Smooth muscle cell of the brain vasculature (primary cell): ENCODE results near the gene NAA25.
"Not testable (repeated sequence)": the region's sequence is repeated elsewhere in the genome, so short reads cannot be mapped to it uniquely, and the experiment has no call there.

Experiments used
- DNase-seq: peaks from one replicate; pipeline ENCODE4 v3.0.0-alpha.2; 2012; ENCODE audit warnings: low read depth, low spot score

Gene NAA25

DNA sequence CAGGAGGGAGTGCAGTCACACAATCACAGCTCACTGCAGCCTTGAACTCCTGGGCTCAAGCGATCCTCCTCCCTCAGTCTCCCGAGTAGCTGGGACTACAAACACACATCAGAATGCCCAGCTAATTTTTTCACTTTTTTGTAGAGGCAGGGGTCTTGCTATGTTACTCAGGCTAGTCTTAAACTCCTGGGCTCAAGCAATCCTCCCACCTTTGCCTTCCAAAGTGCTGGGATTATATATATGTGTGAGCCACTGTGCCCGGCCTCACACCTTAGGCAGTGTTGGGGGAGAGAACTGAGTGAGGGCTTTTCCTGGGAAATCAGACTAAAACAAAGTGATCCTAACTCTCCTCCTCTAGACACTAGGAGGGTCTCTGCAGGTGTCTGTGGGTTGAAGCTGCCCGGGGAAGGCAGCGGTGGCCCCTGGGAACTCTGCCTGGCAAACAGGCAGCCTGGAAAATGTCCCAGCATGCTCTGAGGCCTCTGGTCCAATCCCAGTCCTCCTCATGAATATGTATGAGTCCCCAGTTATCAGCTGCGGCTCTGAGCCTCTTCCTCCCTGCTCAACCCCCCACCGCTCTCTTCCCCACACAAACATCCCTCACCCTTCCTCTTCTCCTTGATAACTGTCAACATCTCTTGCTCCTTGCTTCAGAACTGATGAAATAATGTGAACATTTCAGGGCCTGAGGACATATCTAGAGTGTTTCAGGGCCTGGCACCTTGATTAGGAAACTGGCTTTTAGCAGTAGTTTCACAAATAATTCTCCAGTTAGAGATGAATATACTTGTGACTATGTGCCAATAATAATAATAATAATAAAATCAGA, 7.9 kb upstream of the NAA25 start:
- no peak for DNase-seq

DNA sequence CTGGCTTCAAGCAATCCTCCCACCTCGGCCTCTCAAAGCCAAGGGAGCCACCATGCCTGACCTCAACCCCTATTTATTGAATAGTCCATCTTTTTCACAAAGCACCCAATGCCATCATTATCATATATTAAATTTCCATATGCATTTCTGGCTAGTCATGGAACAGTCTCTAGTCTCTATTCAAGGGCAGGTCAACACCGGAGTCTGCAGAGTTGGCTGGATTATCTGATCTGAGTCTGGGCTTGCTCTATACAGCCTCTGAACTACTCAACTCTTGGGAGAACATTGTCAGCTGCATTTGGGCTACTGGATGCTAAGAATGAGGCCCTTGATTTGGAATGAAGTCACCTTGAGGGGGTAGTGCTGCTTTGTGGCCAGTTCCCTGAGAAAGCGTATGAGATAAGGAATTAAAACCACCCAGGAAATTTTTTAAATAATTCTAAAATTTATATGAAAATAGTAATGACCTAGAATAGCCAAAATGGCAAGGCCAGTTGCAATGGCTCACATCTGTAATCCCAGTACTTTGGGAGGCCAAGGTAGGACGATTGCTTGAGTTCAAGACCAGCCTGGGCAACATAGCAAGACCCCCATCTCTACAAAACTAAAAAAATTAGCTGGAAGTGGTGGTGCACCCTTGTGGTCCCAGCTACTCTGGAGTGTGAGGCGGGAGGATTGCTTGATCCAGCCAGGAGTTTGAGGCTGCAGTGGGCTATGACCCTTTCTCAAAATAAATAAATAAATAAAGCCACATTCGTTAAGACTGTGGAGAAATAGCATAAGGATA, 6.9 kb upstream of the NAA25 start:
- no peak for DNase-seq

DNA sequence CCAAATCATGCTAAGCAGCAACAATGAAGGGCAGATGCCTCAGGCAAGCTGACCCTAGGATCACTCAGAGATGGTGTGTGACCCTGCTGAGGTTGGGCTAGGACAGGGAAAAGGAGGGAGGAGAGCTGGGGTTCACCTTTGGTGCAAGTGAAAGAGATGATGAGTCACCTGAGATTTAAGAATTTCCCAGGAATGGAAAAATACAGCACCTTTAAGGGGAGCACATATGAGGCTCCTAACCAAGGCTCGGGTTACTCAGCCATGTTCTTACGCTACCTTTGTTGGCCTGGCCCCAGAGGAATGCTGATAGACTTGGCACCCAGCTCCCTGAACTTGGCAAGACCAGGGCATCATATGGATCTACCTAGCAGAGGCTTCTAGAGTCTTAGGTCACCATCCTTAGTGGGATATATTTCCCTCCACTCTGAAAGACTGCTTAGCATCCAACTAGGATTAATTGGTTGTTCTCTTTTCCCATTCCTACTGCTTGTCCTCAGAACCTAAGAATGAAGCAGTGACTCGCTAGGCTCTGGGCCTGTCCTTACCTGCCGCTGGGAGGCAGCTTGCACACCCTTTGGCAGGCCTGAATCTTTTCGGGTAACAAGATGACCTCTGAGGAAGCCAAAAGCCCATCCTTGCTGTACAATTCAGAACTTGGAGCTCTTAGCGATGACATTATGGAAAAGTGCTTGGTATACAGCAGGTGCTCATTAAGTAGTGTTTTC, 4.0 kb upstream of the NAA25 start:
- DNase-seq, result no peak

DNA sequence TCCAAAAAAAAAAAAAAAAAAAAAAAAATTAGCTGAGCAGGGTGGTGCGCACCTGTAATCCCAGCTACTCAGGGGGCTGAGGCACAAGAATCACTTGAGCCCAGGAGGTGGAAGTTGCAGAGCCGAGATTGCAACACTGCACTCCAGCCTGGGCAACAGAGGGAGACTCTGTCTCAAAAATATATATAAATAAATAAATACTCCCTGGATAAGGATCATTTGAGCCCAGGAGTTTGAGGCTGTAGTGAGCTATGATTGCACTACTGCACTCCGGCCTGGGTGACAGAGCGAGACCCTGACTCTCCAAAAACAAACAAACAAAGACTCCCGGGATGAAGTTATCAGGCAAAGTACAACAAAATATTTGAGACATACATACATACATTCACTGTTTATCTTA, 3.3 kb upstream of the NAA25 start:
- DNase-seq, result no peak

DNA sequence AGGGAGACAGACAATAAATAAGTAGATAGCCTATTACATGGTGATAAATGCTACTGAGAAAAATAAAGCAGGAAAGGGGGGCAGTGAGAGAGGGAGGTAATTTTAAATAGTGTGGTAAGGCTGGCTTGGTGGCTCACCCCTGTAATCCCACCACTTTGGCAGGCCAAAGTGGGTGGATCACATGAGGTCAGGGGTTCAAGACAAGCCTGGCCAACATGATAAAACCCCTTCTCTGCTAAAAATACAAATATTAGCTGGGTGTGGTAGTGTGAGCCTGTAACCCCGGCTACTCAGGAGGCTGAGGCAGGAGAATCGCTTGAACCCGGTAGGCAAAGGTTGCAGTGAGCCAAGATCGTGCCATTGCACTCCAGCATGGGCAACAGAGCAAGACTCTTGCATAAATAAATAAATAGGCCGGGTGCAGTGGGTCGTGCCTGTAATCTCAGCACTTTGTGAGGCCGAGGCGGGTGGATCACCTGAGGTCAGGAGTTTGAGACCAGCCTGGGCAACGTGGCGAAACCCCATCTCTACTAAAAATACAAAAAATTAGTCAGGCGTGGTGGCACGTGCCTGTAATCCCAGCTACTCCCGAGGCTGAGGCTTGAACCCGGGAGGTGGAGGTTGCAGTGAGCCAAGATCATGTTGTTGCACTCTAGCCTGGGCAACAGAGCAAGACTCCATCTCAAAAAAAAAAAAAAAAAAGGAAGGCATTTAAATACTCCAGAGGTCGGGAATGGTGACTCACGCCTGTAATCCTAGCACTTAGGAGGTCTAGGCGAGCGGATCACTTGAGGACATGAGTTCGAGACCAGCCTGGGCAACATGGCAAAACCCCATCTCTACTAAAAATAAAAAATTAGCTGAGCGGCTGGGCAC, 2.4 kb upstream of the NAA25 start:
- DNase-seq, result not testable (repeated sequence)

DNA sequence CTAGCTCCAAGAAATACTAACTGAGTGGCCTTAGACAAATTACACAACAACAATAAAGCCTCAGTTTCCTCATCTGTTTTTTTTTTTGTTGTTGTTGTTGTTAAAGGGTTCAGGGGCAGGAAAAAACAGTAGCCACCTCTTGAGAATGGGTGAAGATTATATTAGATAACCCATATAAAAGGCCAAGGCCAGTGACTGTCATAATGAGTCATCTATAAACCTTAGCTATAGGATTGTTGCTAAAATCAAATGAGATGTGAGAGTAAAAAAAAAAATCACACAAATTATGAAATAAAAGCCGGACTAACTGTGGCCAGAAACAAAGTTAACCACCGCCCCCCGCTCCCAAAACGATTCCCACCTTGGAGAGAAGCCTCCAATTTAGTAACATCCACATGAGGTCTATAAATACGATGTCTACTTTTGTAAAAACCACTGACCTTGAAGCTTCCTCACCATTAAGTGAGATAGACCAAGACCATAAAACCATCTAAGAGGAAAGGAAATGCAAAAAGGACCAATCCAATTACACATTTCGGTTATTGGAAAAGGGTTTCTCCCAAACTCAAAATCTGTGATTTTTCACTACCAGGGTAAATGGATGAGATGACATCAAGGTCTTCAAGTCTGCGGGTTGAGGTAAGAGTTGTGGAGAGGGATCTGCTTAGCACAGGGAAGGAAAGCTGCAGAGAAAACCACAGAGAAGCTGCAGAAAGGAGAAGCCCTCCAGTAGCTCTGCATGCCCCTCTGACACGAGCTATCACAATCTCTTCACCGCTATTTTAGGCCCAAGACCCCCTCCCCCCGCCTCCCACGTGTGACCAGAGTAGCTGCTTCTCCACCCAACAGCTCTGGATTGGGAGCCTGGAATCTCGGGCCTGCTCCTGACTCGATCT, 1.0 kb downstream of the NAA25 start:
- no peak for DNase-seq

DNA sequence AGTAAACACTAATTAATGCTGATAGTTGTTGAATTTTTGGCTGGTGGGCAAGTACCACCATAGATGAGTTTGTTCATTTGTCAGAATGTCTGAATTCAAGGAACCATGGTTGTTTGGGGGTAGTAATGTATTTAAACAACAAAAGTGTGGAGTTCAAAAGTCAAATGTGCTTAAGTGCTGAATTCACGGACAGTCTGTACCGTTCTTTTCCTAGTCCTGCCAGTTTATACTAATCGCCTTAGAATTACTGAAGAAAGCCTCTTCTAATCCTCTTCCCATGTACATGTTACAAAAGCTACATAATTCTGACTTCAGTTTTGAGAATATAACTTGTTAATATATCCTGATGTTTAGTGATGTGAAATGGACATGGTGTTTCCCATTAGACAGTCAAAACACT, 2.7 kb downstream of the NAA25 start:
- no peak for DNase-seq

DNA sequence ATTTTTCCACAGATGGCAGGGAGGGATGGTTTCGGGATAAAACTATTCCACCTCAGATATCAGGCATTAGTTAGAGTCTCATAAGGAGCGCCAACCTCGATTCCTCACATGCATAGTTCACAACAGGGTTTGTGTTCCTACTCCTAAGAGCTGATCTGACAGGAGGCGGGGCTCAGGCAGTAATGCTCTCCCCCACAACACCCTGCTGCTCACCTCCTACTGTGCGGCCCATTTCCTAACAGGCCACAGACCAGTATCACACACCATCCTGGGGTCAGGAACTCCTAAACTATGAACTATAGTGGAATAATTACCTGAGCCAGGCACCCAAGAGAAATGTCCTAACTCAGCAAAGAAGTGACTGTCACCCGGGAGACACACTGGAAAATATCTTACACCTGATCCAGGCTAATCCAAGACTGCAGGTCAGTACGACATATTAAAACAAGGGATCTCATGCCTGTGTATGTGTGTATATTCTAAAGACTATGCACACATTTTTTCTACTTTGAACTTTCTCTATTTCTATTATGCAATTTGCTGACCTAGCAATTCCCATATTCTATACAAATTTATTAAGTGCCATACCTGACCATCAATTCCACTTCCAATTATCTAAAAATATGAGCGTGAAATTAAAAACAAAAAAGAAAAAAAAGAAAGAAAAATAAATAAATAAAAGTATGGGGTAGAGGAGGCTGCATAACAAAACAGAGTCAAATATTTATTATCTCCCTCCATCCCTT, 4.7 kb downstream of the NAA25 start:
- DNase-seq, result no peak

DNA sequence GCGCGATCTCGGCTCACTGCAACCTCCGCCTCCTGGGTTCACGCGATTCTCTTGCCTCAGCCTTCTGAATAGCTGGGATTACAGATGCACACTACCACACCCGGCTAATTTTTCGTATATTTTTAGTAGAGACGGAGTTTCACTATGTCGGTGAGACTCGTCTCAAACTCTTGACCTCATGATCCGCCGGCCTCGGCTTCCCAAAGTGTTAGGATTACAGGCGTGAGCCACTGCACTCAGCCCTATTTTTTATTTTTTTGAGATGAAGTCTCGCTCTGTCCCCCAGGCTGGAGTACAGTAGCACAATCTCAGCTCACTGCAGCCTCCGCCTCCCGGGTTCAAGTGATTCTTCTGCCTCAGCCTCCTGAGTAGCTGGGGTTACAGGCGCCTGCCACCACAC, 5.8 kb downstream of the NAA25 start:
- DNase-seq, result not testable (repeated sequence)

DNA sequence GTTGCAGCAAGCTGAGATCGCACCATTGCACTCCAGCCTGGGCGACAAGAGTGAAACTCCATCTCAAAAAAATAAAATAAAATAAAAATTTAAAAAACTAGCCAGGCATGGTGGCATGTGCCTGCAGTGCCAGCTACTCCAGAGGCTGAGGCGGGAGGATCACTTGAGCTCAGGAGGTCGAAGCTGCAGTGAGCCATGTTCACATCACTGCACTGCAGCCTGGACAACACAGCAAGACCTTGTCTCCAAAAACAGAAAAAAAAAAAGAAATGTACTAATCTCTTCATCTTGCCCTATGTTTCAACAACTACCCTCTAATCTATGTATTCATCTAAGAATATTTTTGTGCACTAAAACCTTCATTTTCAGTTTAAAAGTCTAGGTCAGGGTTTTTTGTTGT, 6.5 kb downstream of the NAA25 start:
- no peak for DNase-seq

DNA sequence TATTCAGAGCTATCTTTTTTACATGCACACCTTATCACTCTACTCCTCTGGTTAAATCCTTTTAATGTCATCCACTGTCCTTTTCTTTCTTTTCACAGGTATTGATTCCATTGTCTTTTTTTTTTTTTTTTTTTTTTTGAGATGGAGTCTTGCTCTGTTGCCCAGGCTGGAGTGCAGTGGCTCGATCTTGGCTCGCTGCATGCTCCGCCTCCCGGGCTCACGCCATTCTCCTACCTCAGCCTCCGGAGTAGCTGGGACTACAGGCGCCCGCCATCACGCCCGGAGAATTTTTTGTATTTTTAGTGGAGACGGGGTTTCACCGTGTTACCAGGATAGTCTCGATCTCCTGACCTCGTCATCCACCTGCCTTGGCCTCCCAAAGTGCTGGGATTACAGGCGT, 8.1 kb downstream of the NAA25 start:
- not testable (repeated sequence) for DNase-seq

DNA sequence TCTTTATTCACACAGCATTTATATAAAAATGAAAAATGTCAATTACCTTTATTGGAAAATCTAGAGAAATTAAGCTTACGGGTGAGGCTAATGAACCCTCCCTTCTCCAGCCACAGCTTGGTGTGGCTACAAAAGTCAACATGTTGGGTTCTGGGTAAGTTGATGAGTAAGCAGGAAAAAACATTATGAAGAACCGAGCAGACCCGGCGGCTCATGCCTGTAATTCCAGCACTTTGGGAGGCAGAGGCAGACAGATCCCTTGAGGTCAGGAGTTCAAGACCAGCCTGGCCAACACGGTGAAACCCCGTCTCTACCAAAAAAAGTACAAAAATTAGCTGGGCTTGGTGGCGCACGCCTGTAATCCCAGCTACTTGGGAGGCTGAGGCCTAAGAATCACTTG, 10.9 kb downstream of the NAA25 start:
- DNase-seq, result no peak

DNA sequence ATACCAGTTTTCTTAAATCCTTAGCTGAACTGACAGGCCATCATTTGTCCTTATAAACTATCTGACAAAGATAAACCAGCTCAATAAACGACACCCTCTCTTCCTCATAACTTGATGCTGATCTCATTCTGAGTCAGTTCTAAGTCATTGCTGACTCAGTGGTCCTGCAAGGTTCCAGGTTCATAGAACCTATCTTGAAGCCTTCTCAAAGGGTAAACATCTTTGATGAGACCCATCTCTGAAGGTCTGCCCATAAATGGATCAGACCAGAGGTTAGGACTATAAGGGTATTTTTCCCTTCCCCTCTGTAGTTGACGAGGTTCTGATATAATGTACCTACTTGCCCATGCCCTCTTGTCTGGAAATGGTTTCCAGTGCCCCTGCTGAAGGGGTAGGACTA, 11.9 kb downstream of the NAA25 start:
- no peak for DNase-seq

DNA sequence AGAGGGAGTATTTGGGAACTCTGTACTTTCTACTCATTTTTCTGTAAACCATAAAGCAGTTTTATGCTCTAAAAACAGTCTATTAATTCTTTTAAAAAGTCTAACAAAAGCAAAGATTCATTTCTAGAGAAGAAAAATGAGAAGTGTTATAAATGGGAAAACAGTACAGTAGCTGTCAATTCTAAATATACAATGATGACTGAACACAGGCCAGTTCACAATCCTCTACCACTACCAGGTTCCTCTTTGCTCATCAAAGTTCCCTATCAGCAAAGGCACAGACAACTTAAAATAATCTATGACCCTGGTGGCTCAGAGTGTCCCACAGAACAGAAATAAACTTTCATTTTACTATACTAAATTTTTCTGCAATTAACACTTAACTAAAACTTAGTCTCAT, 12.5 kb downstream of the NAA25 start:
- no peak for DNase-seq

DNA sequence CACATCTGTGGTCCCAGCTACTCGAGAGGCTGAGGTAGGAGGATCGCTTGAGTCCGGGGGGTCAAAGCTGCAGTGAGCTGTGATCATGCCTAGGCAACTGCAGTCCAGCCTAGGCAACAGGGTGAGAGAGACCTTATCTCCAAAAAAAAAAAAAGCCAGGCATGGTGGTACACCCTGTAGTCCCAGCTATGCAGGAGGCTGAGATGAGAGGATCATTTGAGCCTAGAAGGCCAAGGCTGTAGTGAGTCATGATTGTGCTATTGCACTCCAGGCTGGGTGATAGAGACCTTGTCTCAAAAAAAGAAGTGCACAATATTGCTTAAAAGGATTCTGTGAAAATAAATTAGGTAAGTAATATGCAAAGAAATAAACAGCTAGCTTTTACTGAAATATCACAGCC, 17.0 kb downstream of the NAA25 start:
- no peak for DNase-seq

DNA sequence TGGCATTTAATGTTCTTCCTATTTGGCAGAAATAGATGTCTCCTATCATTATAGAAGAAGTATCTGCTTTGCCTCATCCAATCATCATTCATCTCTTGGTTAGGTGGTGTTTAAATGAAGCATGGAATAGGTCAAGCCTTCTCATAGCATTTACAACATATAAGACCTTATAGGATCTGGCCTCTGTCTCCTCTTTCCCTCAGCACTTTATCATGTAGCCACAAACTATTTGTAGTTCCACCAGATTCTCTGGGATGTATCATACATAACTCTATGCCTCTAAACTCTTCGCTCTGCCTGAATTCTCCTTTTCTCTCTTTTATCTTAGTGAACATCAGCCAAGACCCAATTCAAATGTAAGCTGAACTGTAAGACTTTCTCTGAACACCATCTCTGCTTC, 20.7 kb downstream of the NAA25 start:
- DNase-seq, result no peak

DNA sequence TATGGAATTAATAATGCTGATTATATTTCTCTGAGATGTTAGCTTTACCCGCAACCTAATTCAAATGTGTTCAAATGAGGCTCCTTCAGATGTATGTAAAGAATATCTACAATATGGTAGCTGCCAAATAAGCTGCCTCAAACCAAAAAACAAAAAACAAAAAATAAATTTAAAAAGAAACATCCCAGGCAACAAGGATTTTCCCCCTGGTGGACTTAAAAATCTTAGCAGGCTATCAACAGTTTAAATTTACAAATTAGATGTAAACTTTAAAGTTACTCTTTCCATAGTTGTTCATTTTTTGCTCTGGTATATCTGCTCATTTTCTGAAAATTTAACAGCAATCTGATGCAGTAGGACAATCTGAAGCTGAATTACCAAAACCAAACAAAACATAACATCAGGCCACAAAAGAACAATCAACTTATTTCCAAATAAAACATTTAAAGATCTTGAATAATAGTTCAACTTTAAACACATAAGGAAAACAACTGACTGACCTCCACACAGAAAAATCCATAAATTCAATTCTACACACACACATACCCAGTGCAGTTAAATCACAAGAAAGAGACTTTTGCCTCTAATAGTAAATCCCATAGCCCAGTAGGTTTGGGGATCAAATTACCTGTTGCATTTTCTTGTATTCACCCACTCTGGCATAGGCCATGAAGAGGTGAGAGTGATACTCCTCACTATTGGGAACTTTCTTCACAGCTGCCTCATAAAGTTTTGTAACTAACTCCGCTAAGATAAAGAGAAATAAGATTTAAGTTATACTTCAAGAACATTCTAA, 21.3 kb downstream of the NAA25 start:
- no peak for DNase-seq

DNA sequence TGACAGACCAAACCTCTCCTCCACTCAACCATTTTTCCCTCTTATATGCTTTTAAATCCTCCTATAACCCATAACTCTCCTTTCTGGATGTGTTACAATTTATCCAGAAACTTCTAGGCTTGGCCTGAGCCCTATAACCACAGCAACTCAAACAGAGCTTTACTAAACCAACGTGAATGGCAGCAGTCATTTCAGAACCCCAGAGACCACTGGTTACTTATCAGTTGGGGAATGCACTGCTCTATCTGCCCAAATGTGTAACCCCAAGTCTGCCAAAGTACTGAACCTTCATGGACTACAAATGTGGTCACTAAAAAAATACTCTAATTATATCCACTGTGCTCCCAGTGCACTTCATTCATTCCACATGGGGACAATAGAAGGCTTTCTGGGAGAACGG, 42.0 kb downstream of the NAA25 start:
- DNase-seq, result no peak

DNA sequence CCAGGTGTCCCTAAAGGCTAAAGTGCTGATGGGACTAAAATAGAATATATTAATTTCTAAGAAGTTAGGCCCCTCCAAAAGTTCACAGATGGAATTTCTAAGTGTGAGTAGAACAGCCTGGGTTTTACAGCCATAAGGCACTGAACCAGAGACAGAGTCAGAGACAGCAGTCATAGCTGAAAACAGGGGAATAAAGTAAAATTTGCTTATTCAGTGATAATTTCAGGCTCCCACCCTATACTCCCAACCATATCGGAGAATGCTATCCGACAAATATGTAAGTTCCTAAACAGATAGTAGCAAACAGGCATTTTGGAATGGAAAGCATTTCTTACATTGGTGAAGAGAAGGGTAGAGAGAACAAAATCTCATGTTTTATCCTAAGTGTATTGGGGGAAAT, 45.3 kb downstream of the NAA25 start:
- DNase-seq, result no peak
